ENCODE results near the gene CXCL9. TPM values are rescaled to one million over a fixed set of nuclear protein-coding genes. Genes with fewer than 3 reads are reported as not detected.

Gene CXCL9
- total and polyA plus RNA-seq, 3 donors from 2014 or later = 3.9 to 11.2 (median 3.9) TPM

- H3K4me1 ChIP-seq = peaks cover 5% of the 10 kb centered on the region
- 80 to 84% methylated on average over 3 of the region's 3 CpGs for WGBS, 2 donors
- TF ChIP-seq CTCF (IDR thresholded peaks at IDR 0.05) (no peak), POLR2A (IDR thresholded peaks at IDR 0.05) (no peak)
- DNase-seq = no peak
- no peaks in the 10 kb centered on the region for H3K9me3 ChIP-seq
- no peaks in the 10 kb centered on the region for H3K36me3 ChIP-seq (ENCODE audit: low read depth, missing control alignments)
- no peak overlapping the region for H3K27ac ChIP-seq
- intact Hi-C loops (cut with DNase I; ENCODE audit: low total_unique reads) = no loop called here
- H3K4me3 ChIP-seq = no peak overlapping the region
- H3K27me3 ChIP-seq = no peaks in the 10 kb centered on the region
Measured at GRCh38 chr4:76017056-76017686, 9.9 kb upstream of the CXCL9 start.

- H3K9me3 ChIP-seq = no peaks in the 10 kb centered on the region
- peaks cover 12% of the 10 kb centered on the region for H3K4me1 ChIP-seq
- TF ChIP-seq CTCF (IDR thresholded peaks at IDR 0.05) (no peak), POLR2A (IDR thresholded peaks at IDR 0.05) (no peak)
- no peak overlapping the region for H3K4me3 ChIP-seq
- no peak overlapping the region for H3K27ac ChIP-seq
- no peak for DNase-seq
- intact Hi-C loops (cut with DNase I; ENCODE audit: low total_unique reads) = no loop called here
- no peaks in the 10 kb centered on the region for H3K27me3 ChIP-seq
- 88 to 100% methylated on average over 2 of the region's 2 CpGs for WGBS, 2 donors
- no peaks in the 10 kb centered on the region for H3K36me3 ChIP-seq (ENCODE audit: low read depth, missing control alignments)
Measured at GRCh38 chr4:76016393-76016792, 9.1 kb upstream of the CXCL9 start.

GRCh38 chr4:76013540-76013939 is 6.2 kb upstream of the CXCL9 start:
- Histone ChIP-seq H3K9me3 (no peaks in the 10 kb centered on the region), H3K27me3 (no peaks in the 10 kb centered on the region), H3K27ac (no peak overlapping the region), H3K4me3 (no peak overlapping the region), H3K36me3 (ENCODE audit: low read depth, missing control alignments) (no peaks in the 10 kb centered on the region), H3K4me1 (peaks cover 12% of the 10 kb centered on the region)
- WGBS, 2 donors = 14 to 21% methylated on average over 1 of the region's 1 CpG
- TF ChIP-seq POLR2A (IDR thresholded peaks at IDR 0.05) (no peak), CTCF (IDR thresholded peaks at IDR 0.05) (no peak)
- DNase-seq = no peak
- intact Hi-C loops (cut with DNase I; ENCODE audit: low total_unique reads) = no loop called here

- no peak for DNase-seq
- Histone ChIP-seq H3K27ac (no peak overlapping the region), H3K4me3 (no peak overlapping the region), H3K27me3 (no peaks in the 10 kb centered on the region), H3K4me1 (peaks cover 12% of the 10 kb centered on the region), H3K9me3 (no peaks in the 10 kb centered on the region), H3K36me3 (ENCODE audit: low read depth, missing control alignments) (no peaks in the 10 kb centered on the region)
- WGBS, 2 donors = 8 to 20% methylated on average over 1 of the region's 1 CpG
- intact Hi-C loops (cut with DNase I; ENCODE audit: low total_unique reads) = no loop called here
- TF ChIP-seq POLR2A (IDR thresholded peaks at IDR 0.05) (no peak), CTCF (IDR thresholded peaks at IDR 0.05) (no peak)
Measured at GRCh38 chr4:76012388-76012801, 5.1 kb upstream of the CXCL9 start.
